GM12864 (cell line): ENCODE measurements around the gene NUDT8.

ENCODE experiments used
- DNase-seq: peaks from one replicate; pipeline ENCODE4 v3.0.0-alpha.2; 2011; ENCODE audit warnings: low read depth
- H3K4me3 ChIP-seq: 2 replicates; pipeline ENCODE4 v1.5.1; 2011; ENCODE audit warnings: mild to moderate bottlenecking, low read depth, low read length, control low read depth
- CTCF ChIP-seq: IDR thresholded peaks from 2 replicates; pipeline ENCODE4 v1.5.1; 2011; ENCODE audit warnings: low read depth, mild to moderate bottlenecking, moderate library complexity, low read length, control low read depth, inconsistent platforms; ENCODE audit errors: missing control alignments

The NUDT8 gene

GRCh38 chr11:67613313-67613959 is 16.3 kb downstream of the NUDT8 start:
- no peak for TF ChIP-seq CTCF
- H3K4me3 ChIP-seq: no peak overlapping the region; the same call in 1 of the 2 replicates
- DNase-seq: no peak

GRCh38 chr11:67612751-67613150 is 17.0 kb downstream of the NUDT8 start:
- no peak for TF ChIP-seq CTCF
- no peak for DNase-seq
- H3K4me3 ChIP-seq: no peak overlapping the region

GRCh38 chr11:67611704-67612587 is 17.8 kb downstream of the NUDT8 start:
- TF ChIP-seq CTCF: no peak
- no peak overlapping the region for H3K4me3 ChIP-seq
- DNase-seq: no peak

- no peak for TF ChIP-seq CTCF
- DNase-seq: no peak
- no peak overlapping the region for H3K4me3 ChIP-seq
Observed at GRCh38 chr11:67611165-67611564, 18.6 kb downstream of the NUDT8 start.

- H3K4me3 ChIP-seq: no peak overlapping the region
- no peak for DNase-seq
- TF ChIP-seq CTCF: no peak
Observed at GRCh38 chr11:67610302-67610868, 19.4 kb downstream of the NUDT8 start.

GRCh38 chr11:67609316-67609715 is 20.4 kb downstream of the NUDT8 start:
- TF ChIP-seq CTCF: no peak
- DNase-seq: no peak
- H3K4me3 ChIP-seq: no peak overlapping the region

- no peak for DNase-seq
- no peak overlapping the region for H3K4me3 ChIP-seq
- TF ChIP-seq CTCF: no peak
Observed at GRCh38 chr11:67608486-67608885, 21.3 kb downstream of the NUDT8 start.
